Measurements from ENCODE around the gene CSGALNACT2.
"Not testable (repeated sequence)": the region's sequence is repeated elsewhere in the genome, so short reads cannot be mapped to it uniquely, and the experiment has no call there.

Gene CSGALNACT2

GRCh38 chr10:43181146-43181545 lies 42.9 kb downstream of the CSGALNACT2 start:
- no peak for TF ChIP-seq CTCF (IDR thresholded peaks at IDR 0.05; ENCODE audit: low read depth, low read length)
- H3K4me3 ChIP-seq (replicated peaks in 1 of 2; ENCODE audit: low read depth in 2 of 2, low read length in 2 of 2) = no peak overlapping the region
- no peak for DNase-seq (ENCODE audit: low read depth in 2 of 2)

DNA sequence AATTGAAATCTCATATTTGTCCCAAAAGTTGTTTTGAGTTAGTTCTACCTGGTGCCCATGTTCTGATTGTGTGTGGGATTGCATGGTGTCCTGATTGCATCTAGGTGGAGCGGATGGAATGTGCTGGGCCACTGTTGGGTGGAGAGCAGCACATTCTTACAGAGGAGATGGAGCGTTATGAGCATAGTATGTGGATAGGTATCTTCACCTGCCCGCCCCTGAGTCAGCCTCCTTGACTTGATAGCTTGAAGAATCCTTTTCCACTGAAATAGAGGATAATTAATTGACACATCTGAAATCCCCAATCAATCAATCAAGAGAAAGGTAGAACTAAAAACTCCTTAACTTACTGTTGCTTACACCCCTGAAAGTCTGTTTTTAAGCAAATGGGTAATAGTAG lies 45.5 kb downstream of the CSGALNACT2 start:
- DNase-seq (ENCODE audit: low read depth in 2 of 2); H3K4me3 ChIP-seq (replicated peaks in 1 of 2; ENCODE audit: low read depth in 2 of 2, low read length in 2 of 2): not testable (repeated sequence)

DNA sequence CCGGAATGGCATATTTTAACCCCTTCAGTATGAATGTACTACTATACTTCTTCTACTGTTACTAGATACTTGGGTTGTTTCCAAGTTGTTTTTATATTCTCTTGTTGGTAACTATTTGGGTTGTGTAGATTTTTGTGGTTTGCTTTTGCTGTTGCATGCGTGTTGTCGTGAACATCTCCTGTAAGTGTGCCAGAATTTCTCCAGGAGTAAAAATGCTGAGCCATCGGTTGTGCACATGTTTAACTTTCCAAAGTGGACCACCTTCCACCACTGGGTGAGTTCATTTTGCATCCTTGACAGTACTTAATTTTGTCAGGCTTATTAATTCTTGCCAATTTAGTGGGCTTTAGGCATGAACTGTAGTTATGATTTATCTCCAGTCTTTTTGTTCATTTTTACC lies 47.9 kb downstream of the CSGALNACT2 start:
- no peak for TF ChIP-seq CTCF (IDR thresholded peaks at IDR 0.05; ENCODE audit: low read depth, low read length)
- DNase-seq (ENCODE audit: low read depth in 2 of 2) = no peak

DNA sequence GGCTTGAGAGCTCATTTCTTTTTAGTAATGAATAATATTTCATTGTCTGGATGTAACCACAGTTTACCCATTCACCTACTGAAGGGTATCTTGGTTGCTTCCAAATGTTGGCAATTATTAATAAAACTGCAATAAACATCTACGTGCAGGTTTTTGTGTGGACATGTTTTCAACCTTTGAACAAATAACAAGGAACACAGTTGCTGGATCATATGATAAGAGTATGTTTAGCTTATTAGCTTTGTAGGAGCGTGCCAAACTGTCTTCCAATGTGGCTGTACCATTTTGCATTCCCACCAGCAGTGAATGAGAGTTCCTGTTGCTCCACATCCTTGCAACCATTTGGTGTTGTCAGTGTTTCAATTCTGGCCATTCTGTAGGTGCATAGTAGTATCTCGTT lies 49.0 kb downstream of the CSGALNACT2 start:
- no peak overlapping the region for H3K4me3 ChIP-seq (replicated peaks in 1 of 2; ENCODE audit: low read depth in 2 of 2, low read length in 2 of 2)
- DNase-seq (ENCODE audit: low read depth in 2 of 2) = no peak
- no peak for TF ChIP-seq CTCF (IDR thresholded peaks at IDR 0.05; ENCODE audit: low read depth, low read length)

More for the DNA sequence above, 47.9 kb downstream of the CSGALNACT2 start:
- no peak overlapping the region for H3K4me3 ChIP-seq (replicated peaks in 1 of 2; ENCODE audit: low read depth in 2 of 2, low read length in 2 of 2)

DNA sequence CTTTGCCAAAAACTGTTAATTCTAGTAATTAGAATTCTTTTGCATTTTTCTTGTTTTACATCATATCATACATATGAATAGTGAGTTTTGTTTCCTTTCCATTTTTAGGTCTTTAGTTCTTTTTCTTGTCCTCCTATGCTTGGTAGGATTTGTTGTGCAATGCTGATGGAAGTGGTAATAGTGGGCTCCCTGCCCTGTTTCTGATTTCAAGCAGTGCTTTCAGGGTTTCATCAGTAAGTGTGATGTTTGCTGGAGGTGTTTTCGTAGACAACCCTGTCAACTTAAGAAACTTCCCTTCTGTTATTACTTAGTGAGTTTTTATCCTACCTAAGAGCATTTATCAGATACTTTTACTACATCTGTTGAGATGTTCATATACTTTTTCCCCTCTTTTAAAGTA lies 50.5 kb downstream of the CSGALNACT2 start:
- TF ChIP-seq CTCF (IDR thresholded peaks at IDR 0.05; ENCODE audit: low read depth, low read length) = no peak
- H3K4me3 ChIP-seq (replicated peaks in 1 of 2; ENCODE audit: low read depth in 2 of 2, low read length in 2 of 2) = no peak overlapping the region
- peak; percentile 44 to 70 for DNase-seq (ENCODE audit: low read depth in 2 of 2)

- no peak overlapping the region for H3K4me3 ChIP-seq (replicated peaks in 1 of 2; ENCODE audit: low read depth in 2 of 2, low read length in 2 of 2)
- no peak for DNase-seq (ENCODE audit: low read depth in 2 of 2)
- TF ChIP-seq CTCF (IDR thresholded peaks at IDR 0.05; ENCODE audit: low read depth, low read length) = no peak
These were observed 52.0 kb downstream of the CSGALNACT2 start for GRCh38 chr10:43190289-43190688.

- DNase-seq (ENCODE audit: low read depth in 2 of 2) = peak in 1 of 2 donors; percentile 54
- no peak for TF ChIP-seq CTCF (IDR thresholded peaks at IDR 0.05; ENCODE audit: low read depth, low read length)
- H3K4me3 ChIP-seq (replicated peaks in 1 of 2; ENCODE audit: low read depth in 2 of 2, low read length in 2 of 2) = no peak overlapping the region
These were observed 52.5 kb downstream of the CSGALNACT2 start for GRCh38 chr10:43190775-43191174.
